SK-N-SH (cell line): ENCODE results near the gene UNCX. TPM values are rescaled to one million over a fixed set of nuclear protein-coding genes. Genes with fewer than 3 reads are reported as not detected.

Source experiments
- CTCF ChIA-PET: fragments of 300-600, 350-600 bp; formaldehyde crosslinking; extraction: SDS; loops from one replicate; lab custom pipeline; 2021; lab: Yijun Ruan, JAX
- POLR2A ChIA-PET: fragments of 350-600 bp; sonication (Branson Sonifier 250); formaldehyde crosslinking; extraction: SDS; loops from one replicate; lab custom pipeline; 2020; ENCODE audit warnings: antibody characterized with exemption, inconsistent platforms; lab: Yijun Ruan, JAX
- DNase-seq: peaks from one replicate; pipeline ENCODE4 v3.0.0; 2012
- H2AFZ ChIP-seq: fragments of 200-600 bp; sonication (generic); 2 replicates; pipeline ENCODE4 v1.8.1; 2016; ENCODE audit warnings: antibody characterized with exemption, mild to moderate bottlenecking, low read depth
- H3F3A ChIP-seq: fragments of 200-600 bp; sonication (generic); replicated peaks from 2 replicates; pipeline ENCODE3; 2016; ENCODE audit warnings: antibody characterized with exemption, mild to moderate bottlenecking; ENCODE audit not compliant: insufficient read depth
- H3K27ac ChIP-seq, 2 experiments: fragments of 200-500 bp in 1 of 2; fragments of 200-600 bp in 1 of 2; sonication (Bioruptor generic) in 1 of 2; sonication (generic), shearing (Covaris generic) in 1 of 2; 2 replicates each; pipeline versions ENCODE4 v1.5.1 to v1.6.1; 2014 to 2016; ENCODE audit warnings: low read depth in 2 of 2, inconsistent platforms in 1 of 2, low read length in 1 of 2, mild to moderate bottlenecking in 1 of 2, mixed read lengths in 1 of 2
- H3K27me3 ChIP-seq: fragments of 200-600 bp; sonication (generic), shearing (Covaris generic); 2 replicates; pipeline ENCODE4 v1.6.1; 2016; ENCODE audit warnings: mixed run types; ENCODE audit not compliant: insufficient read depth
- H3K36me3 ChIP-seq, 2 experiments: fragments of 200-500 bp in 1 of 2; fragments of 200-600 bp in 1 of 2; sonication (Bioruptor generic) in 1 of 2; sonication (generic) in 1 of 2; replicated peaks in 1 of 2; 2 replicates each; pipeline versions ENCODE3 to v1.5.1; 2014 to 2016; ENCODE audit warnings: low read length in 1 of 2, mild to moderate bottlenecking in 1 of 2; ENCODE audit not compliant: insufficient read depth in 2 of 2, control insufficient read depth in 1 of 2
- H3K4me1 ChIP-seq, 2 experiments: fragments of 200-500 bp in 1 of 2; fragments of 200-600 bp in 1 of 2; sonication (Bioruptor generic) in 1 of 2; sonication (generic), shearing (Covaris generic) in 1 of 2; 2 replicates each; pipeline versions ENCODE4 v1.5.1 to v1.6.1; 2014 to 2016; ENCODE audit warnings: low read depth in 1 of 2, low read length in 1 of 2, mixed run types in 1 of 2; ENCODE audit not compliant: insufficient read depth in 2 of 2, control insufficient read depth in 1 of 2
- H3K4me2 ChIP-seq: fragments of 200-600 bp; sonication (generic), shearing (Covaris generic); 2 replicates; pipeline ENCODE4 v1.6.1; 2017; ENCODE audit warnings: mixed run types
- H3K4me3 ChIP-seq, 2 experiments: fragments of 200-500 bp in 1 of 2; fragments of 200-600 bp in 1 of 2; sonication (Bioruptor generic) in 1 of 2; sonication (generic), shearing (Covaris generic) in 1 of 2; 2 replicates each; pipeline versions ENCODE4 v1.5.1 to v1.8.1; 2014 to 2016; ENCODE audit warnings: low read depth in 2 of 2, inconsistent platforms in 1 of 2, low read length in 1 of 2, mild to moderate bottlenecking in 1 of 2, mixed read lengths in 1 of 2, moderate library complexity in 1 of 2
- H3K79me2 ChIP-seq: fragments of 200-600 bp; sonication (generic); 2 replicates; pipeline ENCODE4 v1.8.1; 2017; ENCODE audit warnings: mild to moderate bottlenecking; ENCODE audit not compliant: insufficient read depth
- H3K9ac ChIP-seq: fragments of 200-600 bp; sonication (generic); 2 replicates; pipeline ENCODE4 v1.6.1; 2017; ENCODE audit warnings: mixed run types
- H3K9me2 ChIP-seq: fragments of 200-600 bp; sonication (generic); 2 replicates; pipeline ENCODE4 v1.6.1; 2017; ENCODE audit warnings: mixed run types
- H3K9me3 ChIP-seq: fragments of 200-600 bp; sonication (generic); 2 replicates; pipeline ENCODE4 v1.6.1; 2017; ENCODE audit warnings: mixed run types, mild to moderate bottlenecking, moderate library complexity
- H4K20me1 ChIP-seq: fragments of 200-600 bp; sonication (generic); 2 replicates; pipeline ENCODE4 v1.6.1; 2017; ENCODE audit warnings: mild to moderate bottlenecking, mixed run types; ENCODE audit not compliant: insufficient read depth
- CHD2 ChIP-seq: fragments of 150-350 bp; IDR thresholded peaks from 2 replicates; pipeline ENCODE4 v1.6.1; 2018; ENCODE audit warnings: low read length; ENCODE audit not compliant: partially characterized antibody
- EZH2phosphoT487 ChIP-seq: fragments of 200-600 bp; sonication (generic); IDR thresholded peaks from 2 replicates; pipeline ENCODE4 v1.6.1; 2017; ENCODE audit warnings: low read depth, mixed run types, mild to moderate bottlenecking, antibody characterized with exemption, moderate library complexity, borderline replicate concordance
- FOSL2 ChIP-seq: IDR thresholded peaks from 2 replicates; pipeline ENCODE4 v1.4.0; 2012; ENCODE audit warnings: low read depth, mild to moderate bottlenecking, moderate library complexity, borderline replicate concordance
- NFIC ChIP-seq: IDR thresholded peaks from 2 replicates; pipeline ENCODE4 v1.4.0; 2012; ENCODE audit warnings: borderline replicate concordance
- RCOR1 ChIP-seq: fragments of 150-350 bp; IDR thresholded peaks from 2 replicates; pipeline ENCODE4 v1.6.1; 2017; ENCODE audit warnings: antibody characterized with exemption, low read length
- RFX5 ChIP-seq: IDR thresholded peaks from 2 replicates; pipeline ENCODE4 v1.6.1; 2012; ENCODE audit warnings: mild to moderate bottlenecking, improper control_type of control experiment, low read length
- USF2 ChIP-seq: fragments of 150-350 bp; IDR thresholded peaks from 2 replicates; pipeline ENCODE4 v1.6.1; 2017; ENCODE audit warnings: antibody characterized with exemption, low read length, low read depth, borderline replicate concordance
- YY1 ChIP-seq: IDR thresholded peaks from 2 replicates; pipeline ENCODE4 v1.4.0; 2012; ENCODE audit warnings: low read depth, mild to moderate bottlenecking
- WGBS: methylation state at CpG from one replicate; pipeline ENCODE4 v1.1.6; 2017; ENCODE audit warnings: low lambda C conversion rate; 5-methylcytosine and 5-hydroxymethylcytosine counted together
- polyA plus RNA-seq, 3 experiments: library from polyadenylated mRNA; depleted of rRNA; stranded (reverse); fragments of >200 nt; gene quantifications; 2 replicates each; pipeline ENCODE4 v1.2.3, GENCODE V29; 2012
- TF ChIP-seq, protein P1 (sequence below): IDR thresholded peaks from 2 replicates; pipeline ENCODE4 v1.6.1; 2012; ENCODE audit warnings: mild to moderate bottlenecking, low read depth, low read length, moderate library complexity

The UNCX gene
- polyA plus RNA-seq, 1 of the 3 experiments (the other 2 are of a cell fraction), result not detected

DNA sequence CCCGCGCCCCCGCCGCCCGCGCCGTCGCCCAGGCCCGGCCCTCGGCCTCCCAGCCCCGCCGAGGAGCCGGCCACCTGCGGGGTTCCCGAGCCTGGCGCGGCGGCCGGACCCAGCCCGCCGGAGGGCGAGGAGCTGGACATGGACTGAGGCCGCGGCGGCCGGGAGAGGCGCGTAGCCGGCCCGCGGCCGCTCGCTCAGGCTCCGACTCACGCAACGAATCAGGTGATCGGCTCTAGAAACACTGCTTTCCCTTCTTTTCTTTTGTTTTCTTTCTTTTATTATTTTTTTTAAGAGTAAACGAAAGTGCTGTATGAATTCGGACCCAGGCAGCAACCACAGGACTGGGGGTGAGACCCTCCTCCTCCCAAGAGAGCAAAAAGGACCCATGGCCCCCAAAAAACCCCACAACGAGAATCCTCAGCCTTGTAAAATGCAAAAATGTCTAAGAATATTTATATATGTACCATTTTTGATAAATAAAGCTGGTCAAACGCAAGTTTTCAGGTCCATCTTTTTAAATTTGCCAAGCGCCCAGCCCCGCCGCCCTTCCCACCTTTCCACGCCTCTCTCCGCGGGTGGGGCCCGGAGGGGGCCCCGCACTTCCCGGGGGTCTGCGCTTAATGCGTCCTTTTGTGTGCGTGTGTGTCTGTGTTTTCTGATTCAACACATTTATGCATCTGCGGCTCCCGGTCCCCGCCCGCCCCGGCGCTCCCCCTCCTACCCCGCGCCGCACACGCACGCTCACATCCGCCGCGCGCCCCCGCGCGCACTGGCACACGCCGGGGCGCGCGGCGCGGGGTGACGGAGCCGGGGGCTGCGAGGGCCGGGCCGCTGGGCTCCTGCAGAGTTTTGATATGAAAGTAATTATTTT, 4.4 kb downstream of the UNCX start:
- TF ChIP-seq RFX5, result no peak
- TF ChIP-seq EZH2phosphoT487, result peak; percentile 98
- Histone ChIP-seq H3K9me3 (no peaks in the 10 kb centered on the region), H3F3A (peaks cover 2% of the 10 kb centered on the region), H3K36me3 (no peaks in the 10 kb centered on the region), H3K79me2 (no peaks in the 10 kb centered on the region), H4K20me1 (peaks cover 58% of the 10 kb centered on the region), H3K27ac (no peak overlapping the region), H3K4me2 (no peak overlapping the region), H3K4me1 (no peaks in the 10 kb centered on the region), H2AFZ (no peak overlapping the region), H3K9ac (no peak overlapping the region), H3K27me3 (peaks cover 86% of the 10 kb centered on the region), H3K9me2 (no peaks in the 10 kb centered on the region), H3K4me3 (no peak overlapping the region)
- 4% methylated on average over 60 of the region's 83 CpGs for WGBS
- DNase-seq, result no peak
- ChIA-PET POLR2A (no interaction called here), CTCF (interaction anchor here (0.6 to 4.8 kb wide), 4 partner anchors 10 to 176 kb away, joined by 3 to 49 read pairs (median 4); no protein-coding TSS in a partner anchor)

DNA sequence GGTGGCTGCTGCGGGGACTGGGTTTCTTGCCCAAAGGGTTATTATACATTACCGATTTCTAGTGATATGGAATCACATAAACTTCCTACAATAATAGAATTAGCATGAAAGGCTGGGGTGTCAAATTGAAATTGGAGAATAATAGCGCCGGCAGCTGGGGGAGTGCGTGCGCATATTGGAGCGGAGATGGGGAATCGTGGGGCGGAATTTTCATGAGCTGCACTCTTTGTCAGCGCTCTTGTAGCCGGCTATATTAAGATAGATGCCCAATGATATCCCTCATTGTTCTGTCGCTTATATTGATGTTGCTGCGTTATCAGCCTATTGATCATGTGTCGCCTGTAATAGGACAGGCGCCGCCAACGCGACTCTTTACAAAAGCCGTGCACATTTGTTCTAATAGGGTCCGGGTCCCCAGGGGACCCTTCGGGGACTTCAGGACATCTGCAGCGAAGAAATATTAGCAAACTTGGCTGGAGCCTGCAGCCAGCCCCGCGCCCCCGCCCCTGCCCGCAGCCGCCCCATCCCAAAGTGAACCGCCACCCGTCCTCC, 5.1 kb downstream of the UNCX start:
- no peak overlapping the region for H3K9ac ChIP-seq
- CTCF ChIA-PET, result interaction anchor here (2.3 to 4.8 kb wide), 3 partner anchors 11 to 175 kb away, joined by 6 to 49 read pairs (median 10); no protein-coding TSS in a partner anchor

GRCh38 chr7:1238450-1238882, 5.8 kb downstream of the UNCX start:
- 17% methylated on average over 21 of the region's 21 CpGs for WGBS
- H3K9me3 ChIP-seq, result no peaks in the 10 kb centered on the region
- H3K4me2 ChIP-seq, result no peak overlapping the region
- no peaks in the 10 kb centered on the region for H3K36me3 ChIP-seq
- H4K20me1 ChIP-seq, result peaks cover 66% of the 10 kb centered on the region
- peak; percentile 92; the same call in 1 of the 2 replicates for TF ChIP-seq EZH2phosphoT487
- TF ChIP-seq USF2, result no peak
- no peak for TF ChIP-seq NFIC
- no peak for TF ChIP-seq FOSL2
- TF ChIP-seq, protein P1, sequence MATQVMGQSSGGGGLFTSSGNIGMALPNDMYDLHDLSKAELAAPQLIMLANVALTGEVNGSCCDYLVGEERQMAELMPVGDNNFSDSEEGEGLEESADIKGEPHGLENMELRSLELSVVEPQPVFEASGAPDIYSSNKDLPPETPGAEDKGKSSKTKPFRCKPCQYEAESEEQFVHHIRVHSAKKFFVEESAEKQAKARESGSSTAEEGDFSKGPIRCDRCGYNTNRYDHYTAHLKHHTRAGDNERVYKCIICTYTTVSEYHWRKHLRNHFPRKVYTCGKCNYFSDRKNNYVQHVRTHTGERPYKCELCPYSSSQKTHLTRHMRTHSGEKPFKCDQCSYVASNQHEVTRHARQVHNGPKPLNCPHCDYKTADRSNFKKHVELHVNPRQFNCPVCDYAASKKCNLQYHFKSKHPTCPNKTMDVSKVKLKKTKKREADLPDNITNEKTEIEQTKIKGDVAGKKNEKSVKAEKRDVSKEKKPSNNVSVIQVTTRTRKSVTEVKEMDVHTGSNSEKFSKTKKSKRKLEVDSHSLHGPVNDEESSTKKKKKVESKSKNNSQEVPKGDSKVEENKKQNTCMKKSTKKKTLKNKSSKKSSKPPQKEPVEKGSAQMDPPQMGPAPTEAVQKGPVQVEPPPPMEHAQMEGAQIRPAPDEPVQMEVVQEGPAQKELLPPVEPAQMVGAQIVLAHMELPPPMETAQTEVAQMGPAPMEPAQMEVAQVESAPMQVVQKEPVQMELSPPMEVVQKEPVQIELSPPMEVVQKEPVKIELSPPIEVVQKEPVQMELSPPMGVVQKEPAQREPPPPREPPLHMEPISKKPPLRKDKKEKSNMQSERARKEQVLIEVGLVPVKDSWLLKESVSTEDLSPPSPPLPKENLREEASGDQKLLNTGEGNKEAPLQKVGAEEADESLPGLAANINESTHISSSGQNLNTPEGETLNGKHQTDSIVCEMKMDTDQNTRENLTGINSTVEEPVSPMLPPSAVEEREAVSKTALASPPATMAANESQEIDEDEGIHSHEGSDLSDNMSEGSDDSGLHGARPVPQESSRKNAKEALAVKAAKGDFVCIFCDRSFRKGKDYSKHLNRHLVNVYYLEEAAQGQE, result no peak
- no peaks in the 10 kb centered on the region for H3K4me1 ChIP-seq
- no peak overlapping the region for H3K27ac ChIP-seq
- H2AFZ ChIP-seq, result no peak overlapping the region
- ChIA-PET CTCF (interaction anchor here (0.9 to 4.8 kb wide), 10 partner anchors 9 to 194 kb away, joined by 3 to 49 read pairs (median 4); no protein-coding TSS in a partner anchor), POLR2A (no interaction called here)
- H3K27me3 ChIP-seq, result peaks cover 92% of the 10 kb centered on the region
- H3K9me2 ChIP-seq, result no peaks in the 10 kb centered on the region
- no peaks in the 10 kb centered on the region for H3K79me2 ChIP-seq
- H3K4me3 ChIP-seq, result no peak overlapping the region
- H3K9ac ChIP-seq, result no peak overlapping the region
- no peak for DNase-seq
- H3F3A ChIP-seq, result no peaks in the 10 kb centered on the region

More for the DNA sequence above, 5.1 kb downstream of the UNCX start:
- Histone ChIP-seq H3K27ac (no peak overlapping the region), H3F3A (no peaks in the 10 kb centered on the region), H3K27me3 (peaks cover 90% of the 10 kb centered on the region), H3K79me2 (no peaks in the 10 kb centered on the region), H3K4me3 (no peak overlapping the region), H3K9me3 (no peaks in the 10 kb centered on the region), H3K4me1 (no peaks in the 10 kb centered on the region), H2AFZ (no peak overlapping the region), H3K9me2 (no peaks in the 10 kb centered on the region), H3K36me3 (no peaks in the 10 kb centered on the region), H4K20me1 (peaks cover 61% of the 10 kb centered on the region), H3K4me2 (no peak overlapping the region)
- POLR2A ChIA-PET, result no interaction called here
- DNase-seq, result no peak
- TF ChIP-seq EZH2phosphoT487, result peak; percentile 99
- no peak for TF ChIP-seq YY1
- no peak for TF ChIP-seq CHD2
- no peak for TF ChIP-seq RCOR1
- WGBS, result 10% methylated on average over 28 of the region's 29 CpGs
